ENCODE results near the gene RALGAPA1. TPM values are rescaled to one million over a fixed set of nuclear protein-coding genes. Genes with fewer than 3 reads are reported as not detected.

Gene RALGAPA1
- total and polyA plus RNA-seq, 4 donors, result 4.6 to 38.7 (median 13.4) TPM

DNA sequence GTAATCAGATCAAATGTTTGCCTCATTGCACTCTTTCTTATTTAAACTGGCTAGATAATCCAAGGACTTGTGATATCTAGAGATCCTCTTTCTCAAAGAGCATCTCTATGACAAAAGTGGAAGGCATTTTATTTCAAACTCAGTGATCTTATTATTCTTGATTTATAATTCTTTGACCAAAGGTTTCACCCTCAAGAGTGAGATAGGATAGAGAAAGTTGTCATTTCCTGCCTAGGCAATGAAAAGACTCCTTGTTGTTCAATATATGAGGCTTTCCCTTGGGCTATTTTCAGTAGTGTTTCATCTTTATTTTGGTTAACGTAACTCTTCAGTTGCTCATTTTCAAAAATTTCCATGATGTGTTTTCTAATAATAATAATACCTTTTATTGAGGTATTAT, 293.2 kb downstream of the RALGAPA1 start:
- 94% methylated on average over 1 of the region's 1 CpG for WGBS

DNA sequence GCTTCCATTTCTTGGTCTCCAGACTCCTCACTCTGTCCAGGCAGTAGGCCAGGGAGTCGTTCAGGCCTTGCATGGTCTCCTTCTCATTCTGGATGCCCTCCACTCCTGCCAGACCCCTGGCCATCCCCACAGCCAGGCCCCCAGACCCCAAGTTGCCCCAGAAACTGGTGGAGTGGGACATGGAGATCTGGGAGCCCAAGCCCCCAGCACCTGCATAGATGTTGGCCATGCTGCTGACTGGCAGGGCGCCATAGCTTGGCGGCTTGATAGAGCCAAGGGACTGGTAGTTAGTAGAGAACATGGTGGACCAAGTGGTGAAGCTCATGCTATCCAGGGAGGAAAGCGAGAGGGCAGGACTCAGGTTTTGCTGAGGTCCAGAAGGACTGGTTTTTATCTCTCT, 296.3 kb downstream of the RALGAPA1 start:
- Histone ChIP-seq H3K4me3 (ENCODE audit: low read depth in 1 of 3, low read length in 3 of 3) (no peak overlapping the region), H3K4me1 (ENCODE audit: control insufficient read depth in 4 of 4, insufficient read depth in 4 of 4, low read length in 3 of 4) (no peaks in the 10 kb centered on the region), H3K36me3 (ENCODE audit: control insufficient read depth in 4 of 4, insufficient read depth in 3 of 4, low read depth in 1 of 4, low read length in 3 of 4) (no peaks in the 10 kb centered on the region), H3K27me3 (ENCODE audit: control insufficient read depth in 4 of 4, insufficient read depth in 4 of 4, low read length in 3 of 4) (no peaks in the 10 kb centered on the region), H3K27ac (ENCODE audit: low read depth in 1 of 2, low read length in 2 of 2) (no peak overlapping the region), H3K9me3 (ENCODE audit: control insufficient read depth in 4 of 4, low read length in 3 of 4) (no peaks in the 10 kb centered on the region), H3K9ac (ENCODE audit: low read depth in 1 of 2, low read length in 2 of 2) (no peak overlapping the region)
- no peak for DNase-seq (ENCODE audit: low spot score)
- WGBS, result 84% methylated on average over 4 of the region's 4 CpGs
- no peak for TF ChIP-seq HNF4A (conservative IDR thresholded peaks at IDR 0.05)
- TF ChIP-seq, protein P1, sequence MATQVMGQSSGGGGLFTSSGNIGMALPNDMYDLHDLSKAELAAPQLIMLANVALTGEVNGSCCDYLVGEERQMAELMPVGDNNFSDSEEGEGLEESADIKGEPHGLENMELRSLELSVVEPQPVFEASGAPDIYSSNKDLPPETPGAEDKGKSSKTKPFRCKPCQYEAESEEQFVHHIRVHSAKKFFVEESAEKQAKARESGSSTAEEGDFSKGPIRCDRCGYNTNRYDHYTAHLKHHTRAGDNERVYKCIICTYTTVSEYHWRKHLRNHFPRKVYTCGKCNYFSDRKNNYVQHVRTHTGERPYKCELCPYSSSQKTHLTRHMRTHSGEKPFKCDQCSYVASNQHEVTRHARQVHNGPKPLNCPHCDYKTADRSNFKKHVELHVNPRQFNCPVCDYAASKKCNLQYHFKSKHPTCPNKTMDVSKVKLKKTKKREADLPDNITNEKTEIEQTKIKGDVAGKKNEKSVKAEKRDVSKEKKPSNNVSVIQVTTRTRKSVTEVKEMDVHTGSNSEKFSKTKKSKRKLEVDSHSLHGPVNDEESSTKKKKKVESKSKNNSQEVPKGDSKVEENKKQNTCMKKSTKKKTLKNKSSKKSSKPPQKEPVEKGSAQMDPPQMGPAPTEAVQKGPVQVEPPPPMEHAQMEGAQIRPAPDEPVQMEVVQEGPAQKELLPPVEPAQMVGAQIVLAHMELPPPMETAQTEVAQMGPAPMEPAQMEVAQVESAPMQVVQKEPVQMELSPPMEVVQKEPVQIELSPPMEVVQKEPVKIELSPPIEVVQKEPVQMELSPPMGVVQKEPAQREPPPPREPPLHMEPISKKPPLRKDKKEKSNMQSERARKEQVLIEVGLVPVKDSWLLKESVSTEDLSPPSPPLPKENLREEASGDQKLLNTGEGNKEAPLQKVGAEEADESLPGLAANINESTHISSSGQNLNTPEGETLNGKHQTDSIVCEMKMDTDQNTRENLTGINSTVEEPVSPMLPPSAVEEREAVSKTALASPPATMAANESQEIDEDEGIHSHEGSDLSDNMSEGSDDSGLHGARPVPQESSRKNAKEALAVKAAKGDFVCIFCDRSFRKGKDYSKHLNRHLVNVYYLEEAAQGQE (IDR thresholded peaks at IDR 0.05), result no peak
- no peak for TF ChIP-seq JUND (IDR thresholded peaks at IDR 0.05)
- TF ChIP-seq, protein P2, sequence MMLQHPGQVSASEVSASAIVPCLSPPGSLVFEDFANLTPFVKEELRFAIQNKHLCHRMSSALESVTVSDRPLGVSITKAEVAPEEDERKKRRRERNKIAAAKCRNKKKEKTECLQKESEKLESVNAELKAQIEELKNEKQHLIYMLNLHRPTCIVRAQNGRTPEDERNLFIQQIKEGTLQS (IDR thresholded peaks at IDR 0.05), result no peak
- no peak for TF ChIP-seq RXRA (IDR thresholded peaks at IDR 0.05)
- TF ChIP-seq, protein P3, sequence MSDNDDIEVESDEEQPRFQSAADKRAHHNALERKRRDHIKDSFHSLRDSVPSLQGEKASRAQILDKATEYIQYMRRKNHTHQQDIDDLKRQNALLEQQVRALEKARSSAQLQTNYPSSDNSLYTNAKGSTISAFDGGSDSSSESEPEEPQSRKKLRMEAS (IDR thresholded peaks at IDR 0.05), result no peak
- TF ChIP-seq GABPA (IDR thresholded peaks at IDR 0.05 in 1 of 2, conservative IDR thresholded peaks at IDR 0.05 in 1 of 2), result no peak
- TF ChIP-seq, protein P4, sequence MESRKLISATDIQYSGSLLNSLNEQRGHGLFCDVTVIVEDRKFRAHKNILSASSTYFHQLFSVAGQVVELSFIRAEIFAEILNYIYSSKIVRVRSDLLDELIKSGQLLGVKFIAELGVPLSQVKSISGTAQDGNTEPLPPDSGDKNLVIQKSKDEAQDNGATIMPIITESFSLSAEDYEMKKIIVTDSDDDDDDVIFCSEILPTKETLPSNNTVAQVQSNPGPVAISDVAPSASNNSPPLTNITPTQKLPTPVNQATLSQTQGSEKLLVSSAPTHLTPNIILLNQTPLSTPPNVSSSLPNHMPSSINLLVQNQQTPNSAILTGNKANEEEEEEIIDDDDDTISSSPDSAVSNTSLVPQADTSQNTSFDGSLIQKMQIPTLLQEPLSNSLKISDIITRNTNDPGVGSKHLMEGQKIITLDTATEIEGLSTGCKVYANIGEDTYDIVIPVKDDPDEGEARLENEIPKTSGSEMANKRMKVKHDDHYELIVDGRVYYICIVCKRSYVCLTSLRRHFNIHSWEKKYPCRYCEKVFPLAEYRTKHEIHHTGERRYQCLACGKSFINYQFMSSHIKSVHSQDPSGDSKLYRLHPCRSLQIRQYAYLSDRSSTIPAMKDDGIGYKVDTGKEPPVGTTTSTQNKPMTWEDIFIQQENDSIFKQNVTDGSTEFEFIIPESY (IDR thresholded peaks at IDR 0.05), result no peak
- TF ChIP-seq EGR1 (IDR thresholded peaks at IDR 0.05; ENCODE audit: low read depth in 2 of 2), result no peak
- TF ChIP-seq SP1 (IDR thresholded peaks at IDR 0.05), result no peak
- TF ChIP-seq NR2F2 (IDR thresholded peaks at IDR 0.05), result no peak
- TF ChIP-seq RAD21 (IDR thresholded peaks at IDR 0.05), result no peak
- no peak for TF ChIP-seq FOXA2 (IDR thresholded peaks at IDR 0.05)
- no peak for TF ChIP-seq HNF4G (IDR thresholded peaks at IDR 0.05)
- no peak for TF ChIP-seq FOXA1 (IDR thresholded peaks at IDR 0.05)
- TF ChIP-seq, protein P5, sequence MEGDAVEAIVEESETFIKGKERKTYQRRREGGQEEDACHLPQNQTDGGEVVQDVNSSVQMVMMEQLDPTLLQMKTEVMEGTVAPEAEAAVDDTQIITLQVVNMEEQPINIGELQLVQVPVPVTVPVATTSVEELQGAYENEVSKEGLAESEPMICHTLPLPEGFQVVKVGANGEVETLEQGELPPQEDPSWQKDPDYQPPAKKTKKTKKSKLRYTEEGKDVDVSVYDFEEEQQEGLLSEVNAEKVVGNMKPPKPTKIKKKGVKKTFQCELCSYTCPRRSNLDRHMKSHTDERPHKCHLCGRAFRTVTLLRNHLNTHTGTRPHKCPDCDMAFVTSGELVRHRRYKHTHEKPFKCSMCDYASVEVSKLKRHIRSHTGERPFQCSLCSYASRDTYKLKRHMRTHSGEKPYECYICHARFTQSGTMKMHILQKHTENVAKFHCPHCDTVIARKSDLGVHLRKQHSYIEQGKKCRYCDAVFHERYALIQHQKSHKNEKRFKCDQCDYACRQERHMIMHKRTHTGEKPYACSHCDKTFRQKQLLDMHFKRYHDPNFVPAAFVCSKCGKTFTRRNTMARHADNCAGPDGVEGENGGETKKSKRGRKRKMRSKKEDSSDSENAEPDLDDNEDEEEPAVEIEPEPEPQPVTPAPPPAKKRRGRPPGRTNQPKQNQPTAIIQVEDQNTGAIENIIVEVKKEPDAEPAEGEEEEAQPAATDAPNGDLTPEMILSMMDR (IDR thresholded peaks at IDR 0.05; ENCODE audit: low read depth, low read length, missing input control), result no peak

More for the DNA sequence above, 293.2 kb downstream of the RALGAPA1 start:
- Histone ChIP-seq H3K27me3 (ENCODE audit: control insufficient read depth in 4 of 4, insufficient read depth in 4 of 4, low read length in 3 of 4) (no peaks in the 10 kb centered on the region), H3K9me3 (ENCODE audit: control insufficient read depth in 4 of 4, low read length in 3 of 4) (no peaks in the 10 kb centered on the region), H3K27ac (ENCODE audit: low read depth in 1 of 2, low read length in 2 of 2) (no peak overlapping the region), H3K9ac (ENCODE audit: low read depth in 1 of 2, low read length in 2 of 2) (no peak overlapping the region), H3K4me3 (ENCODE audit: low read depth in 1 of 3, low read length in 3 of 3) (no peak overlapping the region), H3K36me3 (ENCODE audit: control insufficient read depth in 4 of 4, insufficient read depth in 3 of 4, low read depth in 1 of 4, low read length in 3 of 4) (no peaks in the 10 kb centered on the region), H3K4me1 (ENCODE audit: control insufficient read depth in 4 of 4, insufficient read depth in 4 of 4, low read length in 3 of 4) (no peaks in the 10 kb centered on the region)
- no peak for DNase-seq (ENCODE audit: low spot score)
- TF ChIP-seq RAD21 (IDR thresholded peaks at IDR 0.05) (no peak), FOXA2 (IDR thresholded peaks at IDR 0.05) (no peak), SP1 (IDR thresholded peaks at IDR 0.05) (no peak), TAF1 (conservative IDR thresholded peaks at IDR 0.05) (no peak), HNF4G (IDR thresholded peaks at IDR 0.05) (no peak)
- TF ChIP-seq, protein P5 (IDR thresholded peaks at IDR 0.05; ENCODE audit: low read depth, low read length, missing input control), result no peak
